Mammary epithelial cell (primary cell): ENCODE measurements around the gene KCTD18.

Source experiments
- EZH2 ChIP-seq: IDR thresholded peaks from 2 replicates; pipeline ENCODE4 v1.6.1; 2012; ENCODE audit warnings: low read length, inconsistent platforms, borderline replicate concordance
- TF ChIP-seq, protein P1 (sequence below), 2 donors: IDR thresholded peaks in 1 of 2; conservative IDR thresholded peaks in 1 of 2; 2 replicates each; pipeline ENCODE4 v1.5.1; 2011 to 2012; ENCODE audit warnings: inconsistent platforms in 2 of 2, low read length in 2 of 2, mild to moderate bottlenecking in 2 of 2, control low read depth in 1 of 2, low read depth in 1 of 2; ENCODE audit not compliant: insufficient read depth in 1 of 2; ENCODE audit errors: extremely low read depth in 1 of 2

DNA sequence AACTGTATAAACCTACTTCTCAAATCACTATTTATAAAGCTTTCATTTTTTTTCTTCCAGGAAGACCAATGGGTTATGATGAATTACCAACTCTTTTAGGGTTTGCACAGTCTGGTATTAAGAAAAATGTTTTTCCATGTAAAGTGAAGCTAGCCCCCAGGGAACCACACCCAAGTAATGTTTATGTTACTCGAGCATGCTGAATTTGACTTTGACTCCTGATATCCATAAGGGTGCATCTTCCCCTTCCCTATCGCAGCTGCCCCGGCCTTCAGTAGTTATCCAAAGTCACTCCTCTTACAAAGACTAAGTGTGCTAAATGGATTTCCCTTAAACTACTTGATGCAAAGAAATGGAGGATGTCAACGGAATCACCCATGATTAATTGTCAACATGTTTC lies 21.7 kb downstream of the KCTD18 start:
- TF ChIP-seq, protein P1, sequence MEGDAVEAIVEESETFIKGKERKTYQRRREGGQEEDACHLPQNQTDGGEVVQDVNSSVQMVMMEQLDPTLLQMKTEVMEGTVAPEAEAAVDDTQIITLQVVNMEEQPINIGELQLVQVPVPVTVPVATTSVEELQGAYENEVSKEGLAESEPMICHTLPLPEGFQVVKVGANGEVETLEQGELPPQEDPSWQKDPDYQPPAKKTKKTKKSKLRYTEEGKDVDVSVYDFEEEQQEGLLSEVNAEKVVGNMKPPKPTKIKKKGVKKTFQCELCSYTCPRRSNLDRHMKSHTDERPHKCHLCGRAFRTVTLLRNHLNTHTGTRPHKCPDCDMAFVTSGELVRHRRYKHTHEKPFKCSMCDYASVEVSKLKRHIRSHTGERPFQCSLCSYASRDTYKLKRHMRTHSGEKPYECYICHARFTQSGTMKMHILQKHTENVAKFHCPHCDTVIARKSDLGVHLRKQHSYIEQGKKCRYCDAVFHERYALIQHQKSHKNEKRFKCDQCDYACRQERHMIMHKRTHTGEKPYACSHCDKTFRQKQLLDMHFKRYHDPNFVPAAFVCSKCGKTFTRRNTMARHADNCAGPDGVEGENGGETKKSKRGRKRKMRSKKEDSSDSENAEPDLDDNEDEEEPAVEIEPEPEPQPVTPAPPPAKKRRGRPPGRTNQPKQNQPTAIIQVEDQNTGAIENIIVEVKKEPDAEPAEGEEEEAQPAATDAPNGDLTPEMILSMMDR (conservative IDR thresholded peaks at IDR 0.05 in 1 of 2, IDR thresholded peaks at IDR 0.05 in 1 of 2; ENCODE audit: extremely low read depth in 1 of 2, insufficient read depth in 1 of 2, low read depth in 1 of 2, low read length in 2 of 2), result no peak
- no peak for TF ChIP-seq EZH2
